ENCODE results near the gene ACSF3. TPM values are rescaled to one million over a fixed set of nuclear protein-coding genes. Genes with fewer than 3 reads are reported as not detected.

ACSF3 gene
- total RNA-seq, 1 donor from 2014 or later = 25.8 TPM

DNA sequence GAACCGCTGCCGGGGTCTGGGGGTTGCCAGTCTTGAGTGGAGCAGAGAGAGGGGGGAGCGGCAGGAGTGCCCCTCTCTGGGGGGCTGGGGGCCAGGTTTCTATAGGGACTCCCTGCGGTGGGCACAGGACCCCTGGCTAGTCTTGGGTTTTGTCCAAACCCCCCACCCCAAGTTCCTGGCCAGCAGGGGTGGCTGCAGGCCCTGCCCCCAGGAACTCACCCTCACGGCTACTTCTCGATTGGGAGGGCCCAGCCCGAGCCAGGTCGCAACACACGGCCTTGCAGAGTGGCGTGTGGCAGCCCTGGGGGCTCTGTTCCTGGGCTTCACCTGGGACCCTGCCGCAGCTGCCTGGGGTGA is 78.5 kb downstream of the ACSF3 start:
- DNase-seq (ENCODE audit: low read depth) = no peak
- Histone ChIP-seq H3K4me3 (ENCODE audit: low read depth, low read length) (no peak overlapping the region), H3K36me3 (ENCODE audit: control insufficient read depth, insufficient read depth, low read length) (no peaks in the 10 kb centered on the region), H3K27me3 (ENCODE audit: control insufficient read depth, insufficient read depth, low read length) (peaks cover 5% of the 10 kb centered on the region)
- no peak for FAIRE-seq
- TF ChIP-seq, protein P1, sequence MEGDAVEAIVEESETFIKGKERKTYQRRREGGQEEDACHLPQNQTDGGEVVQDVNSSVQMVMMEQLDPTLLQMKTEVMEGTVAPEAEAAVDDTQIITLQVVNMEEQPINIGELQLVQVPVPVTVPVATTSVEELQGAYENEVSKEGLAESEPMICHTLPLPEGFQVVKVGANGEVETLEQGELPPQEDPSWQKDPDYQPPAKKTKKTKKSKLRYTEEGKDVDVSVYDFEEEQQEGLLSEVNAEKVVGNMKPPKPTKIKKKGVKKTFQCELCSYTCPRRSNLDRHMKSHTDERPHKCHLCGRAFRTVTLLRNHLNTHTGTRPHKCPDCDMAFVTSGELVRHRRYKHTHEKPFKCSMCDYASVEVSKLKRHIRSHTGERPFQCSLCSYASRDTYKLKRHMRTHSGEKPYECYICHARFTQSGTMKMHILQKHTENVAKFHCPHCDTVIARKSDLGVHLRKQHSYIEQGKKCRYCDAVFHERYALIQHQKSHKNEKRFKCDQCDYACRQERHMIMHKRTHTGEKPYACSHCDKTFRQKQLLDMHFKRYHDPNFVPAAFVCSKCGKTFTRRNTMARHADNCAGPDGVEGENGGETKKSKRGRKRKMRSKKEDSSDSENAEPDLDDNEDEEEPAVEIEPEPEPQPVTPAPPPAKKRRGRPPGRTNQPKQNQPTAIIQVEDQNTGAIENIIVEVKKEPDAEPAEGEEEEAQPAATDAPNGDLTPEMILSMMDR (IDR thresholded peaks at IDR 0.05; ENCODE audit: insufficient read depth, low read length, severe bottlenecking) = no peak

DNA sequence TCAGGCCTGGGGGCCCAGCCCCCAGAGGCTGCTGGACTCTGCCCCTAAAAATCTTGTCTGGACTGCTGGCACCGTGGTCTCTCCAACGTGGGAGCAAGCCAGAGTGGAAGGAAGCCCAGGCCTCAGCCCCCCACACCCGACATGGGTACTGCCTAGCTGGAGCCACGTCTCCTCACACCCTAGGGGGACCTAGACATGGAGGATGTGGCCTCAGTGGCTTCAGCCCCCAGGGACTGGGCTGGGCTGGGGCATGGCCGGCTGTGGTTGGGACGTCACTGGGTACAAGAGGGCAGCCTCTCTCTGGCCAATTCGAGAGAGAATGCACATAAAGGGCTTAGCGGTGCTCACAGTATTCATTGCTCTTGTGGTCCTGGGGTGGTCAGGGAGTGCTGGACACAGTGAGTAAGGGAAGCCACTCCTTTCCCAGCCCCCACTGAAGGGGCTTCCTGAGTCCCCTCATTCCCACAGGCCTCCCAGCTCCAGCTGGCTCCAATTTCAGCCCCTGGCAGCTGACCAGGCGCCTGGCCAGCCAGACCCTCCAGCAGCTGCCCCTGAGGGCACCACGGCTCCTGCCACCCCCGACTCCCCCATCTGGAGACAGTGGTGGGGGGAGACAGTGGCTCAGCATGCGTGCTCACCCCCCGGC is 79.0 kb downstream of the ACSF3 start:
- no peak for FAIRE-seq
- Histone ChIP-seq H3K36me3 (ENCODE audit: control insufficient read depth, insufficient read depth, low read length) (no peaks in the 10 kb centered on the region), H3K27me3 (ENCODE audit: control insufficient read depth, insufficient read depth, low read length) (peaks cover 5% of the 10 kb centered on the region), H3K4me3 (ENCODE audit: low read depth, low read length) (no peak overlapping the region)
- DNase-seq (ENCODE audit: low read depth) = no peak
- TF ChIP-seq, protein P1 (IDR thresholded peaks at IDR 0.05; ENCODE audit: insufficient read depth, low read length, severe bottlenecking) = no peak

DNA sequence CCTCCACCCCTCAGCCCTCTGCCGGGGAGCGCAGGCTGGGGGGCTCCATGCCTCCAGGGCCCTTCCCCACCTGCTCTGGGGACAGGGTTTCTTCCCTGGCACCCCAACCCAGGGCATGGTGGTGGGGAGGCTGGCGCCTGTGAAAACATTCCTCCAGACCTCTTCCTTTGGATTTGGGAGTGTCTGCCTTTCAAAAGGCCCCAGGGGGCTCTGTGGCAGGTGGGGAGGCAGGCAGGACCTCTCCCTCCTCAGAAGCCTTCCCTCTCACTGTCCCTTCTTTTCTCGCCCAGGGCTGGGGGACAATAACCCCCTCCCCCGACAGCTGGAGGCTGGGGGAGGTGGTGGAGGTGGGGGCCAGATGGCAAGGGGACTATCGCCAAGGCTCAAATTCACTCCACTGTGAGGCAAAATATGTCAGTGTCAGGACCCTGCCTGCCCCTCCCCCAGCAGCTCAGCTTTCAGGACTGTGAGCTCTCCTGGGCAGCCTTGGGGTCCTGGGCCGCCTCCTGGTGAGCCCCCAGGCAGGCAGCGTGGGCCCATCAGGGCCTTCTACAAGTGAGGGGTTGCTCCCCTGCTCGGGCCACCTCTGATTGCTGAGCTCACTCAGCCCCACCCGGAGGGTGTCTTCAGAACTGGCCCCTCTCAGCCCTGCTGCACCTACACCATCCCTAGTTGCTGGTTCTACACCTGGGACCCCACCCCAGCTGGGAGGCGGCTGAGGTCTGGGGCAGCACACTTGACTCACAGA is 79.7 kb downstream of the ACSF3 start:
- Histone ChIP-seq H3K36me3 (ENCODE audit: control insufficient read depth, insufficient read depth, low read length) (no peaks in the 10 kb centered on the region), H3K27me3 (ENCODE audit: control insufficient read depth, insufficient read depth, low read length) (peaks cover 5% of the 10 kb centered on the region), H3K4me3 (ENCODE audit: low read depth, low read length) (no peak overlapping the region)
- FAIRE-seq = no peak
- no peak for DNase-seq (ENCODE audit: low read depth)
- TF ChIP-seq, protein P1 (IDR thresholded peaks at IDR 0.05; ENCODE audit: insufficient read depth, low read length, severe bottlenecking) = no peak

DNA sequence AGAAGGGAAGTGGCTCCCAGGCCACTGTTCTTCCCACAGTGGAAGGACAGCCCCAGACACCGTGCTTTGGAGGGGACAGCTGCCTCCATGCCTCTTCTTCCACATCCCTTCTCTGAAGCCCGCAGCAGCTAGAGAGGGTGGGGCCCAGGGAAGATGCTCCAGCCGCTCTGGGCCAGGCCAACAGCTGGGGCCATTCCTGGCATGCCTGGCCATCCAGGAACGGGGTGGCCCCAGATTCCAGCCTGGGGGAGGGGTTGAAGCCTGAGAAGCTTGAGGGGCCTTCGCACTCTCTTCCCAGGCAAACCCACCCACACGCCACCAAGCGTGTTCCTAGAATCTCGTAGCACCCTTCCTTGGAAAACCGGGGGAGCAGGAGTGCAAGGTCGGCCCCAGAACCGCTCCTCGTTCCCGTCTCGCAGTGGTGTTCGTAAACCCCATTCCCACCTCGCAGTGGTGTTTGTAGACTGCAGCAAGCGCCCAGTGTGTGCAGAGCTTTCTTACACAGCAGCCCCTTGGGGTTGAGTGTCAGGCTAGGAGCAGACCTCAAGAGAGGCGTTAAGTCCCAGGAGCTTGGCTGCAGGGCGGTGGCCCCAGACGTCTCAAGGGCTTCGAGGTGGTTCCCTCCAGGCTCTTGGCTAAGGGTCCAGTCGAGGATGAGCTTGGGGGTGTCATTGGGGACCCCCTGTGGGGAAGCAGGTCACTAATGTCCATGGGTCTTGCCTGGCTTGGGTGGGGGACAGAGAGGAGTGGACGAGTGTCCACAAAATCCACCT is 80.6 kb downstream of the ACSF3 start:
- FAIRE-seq = no peak
- DNase-seq (ENCODE audit: low read depth) = no peak
- TF ChIP-seq, protein P1 (IDR thresholded peaks at IDR 0.05; ENCODE audit: insufficient read depth, low read length, severe bottlenecking) = no peak
- Histone ChIP-seq H3K4me3 (ENCODE audit: low read depth, low read length) (no peak overlapping the region), H3K36me3 (ENCODE audit: control insufficient read depth, insufficient read depth, low read length) (no peaks in the 10 kb centered on the region), H3K27me3 (ENCODE audit: control insufficient read depth, insufficient read depth, low read length) (peaks cover 5% of the 10 kb centered on the region)

GRCh38 chr16:89174877-89175276 is 81.2 kb downstream of the ACSF3 start:
- FAIRE-seq (no peak), DNase-seq (ENCODE audit: low read depth) (no peak)
- no peaks in the 10 kb centered on the region for H3K36me3 ChIP-seq (ENCODE audit: control insufficient read depth, insufficient read depth, low read length)
- TF ChIP-seq, protein P1 (IDR thresholded peaks at IDR 0.05; ENCODE audit: insufficient read depth, low read length, severe bottlenecking) = no peak
- no peak overlapping the region for H3K4me3 ChIP-seq (ENCODE audit: low read depth, low read length)
- H3K27me3 ChIP-seq (ENCODE audit: control insufficient read depth, insufficient read depth, low read length) = peaks cover 5% of the 10 kb centered on the region
